RWPE1 (cell line): Measurements from ENCODE around the gene IL9.

ENCODE experiments used
- CTCF ChIA-PET: fragments of 350-600 bp; sonication (Branson Sonifier 250); formaldehyde crosslinking; extraction: SDS; loops from one replicate; lab custom pipeline; 2021; lab: Yijun Ruan, JAX
- POLR2A ChIA-PET: fragments of 400-600 bp; formaldehyde crosslinking; extraction: SDS; loops from one replicate; lab custom pipeline; 2020; ENCODE audit warnings: antibody characterized with exemption; ENCODE audit not compliant: low non-redundant PET; lab: Yijun Ruan, JAX
- DNase-seq: peaks from one replicate; pipeline ENCODE4 v3.0.0; 2012; ENCODE audit warnings: low spot score
- H3K27ac ChIP-seq: fragments of 450-650 bp; 2 replicates; pipeline ENCODE4 v1.5.1; 2017
- CTCF ChIP-seq: fragments of 450-650 bp; conservative IDR thresholded peaks from 2 replicates; pipeline ENCODE4 v1.5.1; 2017; ENCODE audit warnings: low read depth, mild to moderate bottlenecking

Gene IL9

GRCh38 chr5:135851915-135852845 lies 43.5 kb downstream of the IL9 start:
- H3K27ac ChIP-seq = no peak overlapping the region
- no peak for TF ChIP-seq CTCF
- ChIA-PET CTCF (no interaction called here), POLR2A (no interaction called here)
- no peak for DNase-seq

- DNase-seq = no peak
- ChIA-PET CTCF (no interaction called here), POLR2A (no interaction called here)
- no peak overlapping the region for H3K27ac ChIP-seq
- no peak for TF ChIP-seq CTCF
Observed at GRCh38 chr5:135851186-135851914, 44.3 kb downstream of the IL9 start.

- ChIA-PET POLR2A (no interaction called here), CTCF (no interaction called here)
- no peak overlapping the region for H3K27ac ChIP-seq
- no peak for TF ChIP-seq CTCF
- no peak for DNase-seq
Observed at GRCh38 chr5:135850671-135851070, 45.0 kb downstream of the IL9 start.

GRCh38 chr5:135850231-135850630 lies 45.4 kb downstream of the IL9 start:
- no peak for DNase-seq
- TF ChIP-seq CTCF = no peak
- no peak overlapping the region for H3K27ac ChIP-seq
- CTCF ChIA-PET = no interaction called here
- POLR2A ChIA-PET = no interaction called here

GRCh38 chr5:135847976-135848375 lies 47.7 kb downstream of the IL9 start:
- POLR2A ChIA-PET = no interaction called here
- DNase-seq = no peak
- CTCF ChIA-PET = no interaction called here
- no peak for TF ChIP-seq CTCF
- no peak overlapping the region for H3K27ac ChIP-seq

GRCh38 chr5:135846311-135846710 lies 49.3 kb downstream of the IL9 start:
- DNase-seq = no peak
- no peak overlapping the region for H3K27ac ChIP-seq
- ChIA-PET POLR2A (no interaction called here), CTCF (interaction anchor here (0.6 to 1.3 kb wide), 3 partner anchors 11 to 1250 kb away, joined by 3 to 5 read pairs (median 5); partner anchors contain the start of gene SLC25A48)
- TF ChIP-seq CTCF = no peak
